NCI-H2196 treated with DMSO at 0.1 percent for 48 hours (cell line): Measurements from ENCODE around the gene DNAH7.
"Not testable (repeated sequence)": the region's sequence is repeated elsewhere in the genome, so short reads cannot be mapped to it uniquely, and the experiment has no call there.

ENCODE experiments used
- DNase-seq: peaks from one replicate; lab custom pipeline; 2025; ENCODE audit not compliant: unreplicated experiment; lab: John Stamatoyannopoulos, UW

DNAH7 gene

GRCh38 chr2:195984923-195985726, 83.5 kb downstream of the DNAH7 start:
- no peak for DNase-seq

GRCh38 chr2:195967336-195967735, 101.3 kb downstream of the DNAH7 start:
- DNase-seq = no peak

- DNase-seq = no peak
These were observed 106.8 kb downstream of the DNAH7 start for GRCh38 chr2:195961873-195962272.

GRCh38 chr2:195959341-195959740, 109.3 kb downstream of the DNAH7 start:
- DNase-seq = no peak

GRCh38 chr2:195956725-195957124, 111.9 kb downstream of the DNAH7 start:
- no peak for DNase-seq

- DNase-seq = no peak
These were observed 123.6 kb downstream of the DNAH7 start for GRCh38 chr2:195945056-195945455.

- DNase-seq = no peak
These were observed 131.5 kb downstream of the DNAH7 start for GRCh38 chr2:195937176-195937575.

- DNase-seq = no peak
These were observed 134.2 kb downstream of the DNAH7 start for GRCh38 chr2:195934484-195934883.

- DNase-seq = no peak
These were observed 139.1 kb downstream of the DNAH7 start for GRCh38 chr2:195929531-195929930.

GRCh38 chr2:195925120-195925519, 143.5 kb downstream of the DNAH7 start:
- DNase-seq = no peak

GRCh38 chr2:195923889-195924288, 144.7 kb downstream of the DNAH7 start:
- DNase-seq = no peak

- not testable (repeated sequence) for DNase-seq
These were observed 151.5 kb downstream of the DNAH7 start for GRCh38 chr2:195917021-195917600.

GRCh38 chr2:195912079-195912478, 156.6 kb downstream of the DNAH7 start:
- no peak for DNase-seq

GRCh38 chr2:195910570-195910969, 158.1 kb downstream of the DNAH7 start:
- no peak for DNase-seq

- no peak for DNase-seq
These were observed 158.7 kb downstream of the DNAH7 start for GRCh38 chr2:195909926-195910325.

- DNase-seq = no peak
These were observed 161.2 kb downstream of the DNAH7 start for GRCh38 chr2:195907474-195907873.

GRCh38 chr2:195903956-195904355, 164.7 kb downstream of the DNAH7 start:
- no peak for DNase-seq

GRCh38 chr2:195902857-195903256, 165.8 kb downstream of the DNAH7 start:
- no peak for DNase-seq

GRCh38 chr2:195899226-195899625, 169.4 kb downstream of the DNAH7 start:
- no peak for DNase-seq

- no peak for DNase-seq
These were observed 170.0 kb downstream of the DNAH7 start for GRCh38 chr2:195898505-195899191.

- no peak for DNase-seq
These were observed 177.6 kb downstream of the DNAH7 start for GRCh38 chr2:195891081-195891480.

- DNase-seq = no peak
These were observed 189.5 kb downstream of the DNAH7 start for GRCh38 chr2:195879153-195879552.
